ENCODE data around the gene DAW1.
A peak's percentile ranks its signal among the peaks of the same experiment; 100 is the strongest.
"Not testable (repeated sequence)": the region's sequence is repeated elsewhere in the genome, so short reads cannot be mapped to it uniquely, and the experiment has no call there.

Gene DAW1

GRCh38 chr2:227890495-227891079, 19.2 kb downstream of the DAW1 start:
- DNase-seq: peak in 1 of 42 donors; percentile 21
- intact Hi-C loops (cut with DNase I): no loop called here

- DNase-seq: no peak
- intact Hi-C loops (cut with DNase I): no loop called here
These were observed 20.2 kb downstream of the DAW1 start for GRCh38 chr2:227891673-227892072.

GRCh38 chr2:227903381-227903780, 31.9 kb downstream of the DAW1 start:
- intact Hi-C loops (cut with DNase I): no loop called here
- DNase-seq: no peak

- intact Hi-C loops (cut with DNase I): no loop called here
- DNase-seq: no peak
These were observed 35.6 kb downstream of the DAW1 start for GRCh38 chr2:227906991-227907390.

- DNase-seq: no peak
- intact Hi-C loops (cut with DNase I): no loop called here
These were observed 37.0 kb downstream of the DAW1 start for GRCh38 chr2:227908266-227909054.

- DNase-seq: no peak
- intact Hi-C loops (cut with DNase I): no loop called here
These were observed 42.9 kb downstream of the DAW1 start for GRCh38 chr2:227914362-227914761.

- intact Hi-C loops (cut with DNase I): no loop called here
- no peak for DNase-seq
These were observed 50.2 kb downstream of the DAW1 start for GRCh38 chr2:227921648-227922047.

GRCh38 chr2:227932001-227932400, 60.6 kb downstream of the DAW1 start:
- no peak for DNase-seq
- intact Hi-C loops (cut with DNase I): no loop called here

- intact Hi-C loops (cut with DNase I): no loop called here
- DNase-seq: peak in 1 of 42 donors; percentile 32
These were observed 61.0 kb downstream of the DAW1 start for GRCh38 chr2:227932403-227932802.

- DNase-seq: no peak
- intact Hi-C loops (cut with DNase I): no loop called here
These were observed 62.5 kb downstream of the DAW1 start for GRCh38 chr2:227933884-227934283.

- not testable (repeated sequence) for DNase-seq
- intact Hi-C loops (cut with DNase I): loop anchor here (5.0 kb wide), 1 partner anchor 721 kb away; no protein-coding TSS in a partner anchor
These were observed 64.8 kb downstream of the DAW1 start for GRCh38 chr2:227936249-227936648.

- intact Hi-C loops (cut with DNase I): loop anchor here (5.0 kb wide), 1 partner anchor 718 kb away; no protein-coding TSS in a partner anchor
- peak; percentile 3 to 85 (median 50) for DNase-seq
These were observed 68.0 kb downstream of the DAW1 start for GRCh38 chr2:227939271-227940027.

- intact Hi-C loops (cut with DNase I): no loop called here
- no peak for DNase-seq
These were observed 70.6 kb downstream of the DAW1 start for GRCh38 chr2:227942021-227942420.

GRCh38 chr2:227942965-227943364, 71.5 kb downstream of the DAW1 start:
- intact Hi-C loops (cut with DNase I): no loop called here
- no peak for DNase-seq

- intact Hi-C loops (cut with DNase I): no loop called here
- DNase-seq: no peak
These were observed 88.9 kb downstream of the DAW1 start for GRCh38 chr2:227960317-227960716.

GRCh38 chr2:227971619-227972230, 100.3 kb downstream of the DAW1 start:
- DNase-seq: no peak
- intact Hi-C loops (cut with DNase I): no loop called here

GRCh38 chr2:227973241-227973640, 101.8 kb downstream of the DAW1 start:
- intact Hi-C loops (cut with DNase I): no loop called here
- no peak for DNase-seq

Data from head of caudate nucleus (tissue), 42 donors.